SK-N-SH treated with all-trans-retinoic acid at 6 μM for 48 hours (cell line): ENCODE data around the gene TCFL5.

Source experiments
- ATAC-seq: fragments of 200-7000 bp; cut with Tn5 transposase; 3 replicates; pipeline ENCODE4 v1.9.1; 2020; ENCODE audit warnings: mild to moderate bottlenecking, moderate library complexity
- ARNTL ChIP-seq: fragments of 450-650 bp; formaldehyde crosslinking; IDR thresholded peaks from 2 replicates; pipeline ENCODE4 v1.5.0; 2020; ENCODE audit warnings: low read depth, mild to moderate bottlenecking, moderate library complexity, borderline replicate concordance
- BACH2 ChIP-seq: fragments of 250-450 bp; sonication (Bioruptor Pico); IDR thresholded peaks from 2 replicates; pipeline ENCODE4 v1.9.0; 2021; ENCODE audit warnings: mild to moderate bottlenecking, borderline replicate concordance
- CREB5 ChIP-seq: fragments of 250-450 bp; sonication (Bioruptor Pico); IDR thresholded peaks from 2 replicates; pipeline ENCODE4 v1.5.1; 2020; ENCODE audit warnings: low read depth, mild to moderate bottlenecking, moderate library complexity
- CSDC2 ChIP-seq: fragments of 250-450 bp; sonication (Bioruptor Pico); IDR thresholded peaks from 2 replicates; pipeline ENCODE4 v1.5.0; 2020; ENCODE audit warnings: mild to moderate bottlenecking, moderate library complexity
- ESRRG ChIP-seq: fragments of 250-450 bp; sonication (Bioruptor Pico); IDR thresholded peaks from 2 replicates; pipeline ENCODE4 v1.6.1; 2021; ENCODE audit warnings: mild to moderate bottlenecking
- GLIS3 ChIP-seq: fragments of 250-450 bp; sonication (Bioruptor Pico); IDR thresholded peaks from 2 replicates; pipeline ENCODE4 v1.5.0; 2020; ENCODE audit warnings: mild to moderate bottlenecking, moderate library complexity
- ISL1 ChIP-seq: fragments of 250-450 bp; sonication (Bioruptor Pico); IDR thresholded peaks from 2 replicates; pipeline ENCODE4 v2.1.2; 2022; ENCODE audit warnings: mild to moderate bottlenecking, moderate library complexity
- OSR1 ChIP-seq: fragments of 250-450 bp; sonication (Bioruptor Pico); IDR thresholded peaks from 2 replicates; pipeline ENCODE4 v1.8.0; 2022; ENCODE audit warnings: moderate library complexity, mild to moderate bottlenecking, inconsistent platforms
- PATZ1 ChIP-seq: fragments of 250-450 bp; sonication (Bioruptor Pico); IDR thresholded peaks from 2 replicates; pipeline ENCODE4 v1.8.0; 2020; ENCODE audit warnings: mild to moderate bottlenecking, moderate library complexity, borderline replicate concordance
- PPARA ChIP-seq: fragments of 250-450 bp; sonication (Bioruptor Pico); IDR thresholded peaks from 2 replicates; pipeline ENCODE4 v1.5.0; 2020; ENCODE audit warnings: mild to moderate bottlenecking, borderline replicate concordance
- RARB ChIP-seq: fragments of 250-450 bp; sonication (Bioruptor Pico); IDR thresholded peaks from 2 replicates; pipeline ENCODE4 v1.8.0; 2021; ENCODE audit warnings: mild to moderate bottlenecking, moderate library complexity
- SNAI2 ChIP-seq: fragments of 250-450 bp; sonication (Bioruptor Pico); IDR thresholded peaks from 2 replicates; pipeline ENCODE4 v1.5.0; 2020; ENCODE audit warnings: mild to moderate bottlenecking, moderate library complexity
- TCF4 ChIP-seq: fragments of 250-450 bp; sonication (Bioruptor Pico); IDR thresholded peaks from 2 replicates; pipeline ENCODE4 v1.8.0; 2021; ENCODE audit warnings: mild to moderate bottlenecking, moderate library complexity, borderline replicate concordance
- TOX ChIP-seq: fragments of 250-450 bp; sonication (Bioruptor Pico); IDR thresholded peaks from 2 replicates; pipeline ENCODE4 v1.8.0; 2021; ENCODE audit warnings: mild to moderate bottlenecking, moderate library complexity, borderline replicate concordance
- ZFP3 ChIP-seq: fragments of 250-450 bp; sonication (Bioruptor Pico); IDR thresholded peaks from 2 replicates; pipeline ENCODE4 v1.5.0; 2020; ENCODE audit warnings: mild to moderate bottlenecking, moderate library complexity
- ZNF70 ChIP-seq: fragments of 450-650 bp; formaldehyde crosslinking; IDR thresholded peaks from 2 replicates; pipeline ENCODE4 v1.5.0; 2020; ENCODE audit warnings: mild to moderate bottlenecking, moderate library complexity
- ZNF8 ChIP-seq: fragments of 450-650 bp; formaldehyde crosslinking; IDR thresholded peaks from 2 replicates; pipeline ENCODE4 v1.5.0; 2020; ENCODE audit warnings: mild to moderate bottlenecking, moderate library complexity
- TF ChIP-seq, protein P1 (sequence below): fragments of 250-450 bp; sonication (Bioruptor Pico); IDR thresholded peaks from 2 replicates; pipeline ENCODE4 v1.5.0; 2020; ENCODE audit warnings: mild to moderate bottlenecking, moderate library complexity
- TF ChIP-seq, protein P2 (sequence below): fragments of 250-450 bp; sonication (Bioruptor Pico); IDR thresholded peaks from 2 replicates; pipeline ENCODE4 v1.5.1; 2021; ENCODE audit warnings: mild to moderate bottlenecking, moderate library complexity

TCFL5 gene

DNA sequence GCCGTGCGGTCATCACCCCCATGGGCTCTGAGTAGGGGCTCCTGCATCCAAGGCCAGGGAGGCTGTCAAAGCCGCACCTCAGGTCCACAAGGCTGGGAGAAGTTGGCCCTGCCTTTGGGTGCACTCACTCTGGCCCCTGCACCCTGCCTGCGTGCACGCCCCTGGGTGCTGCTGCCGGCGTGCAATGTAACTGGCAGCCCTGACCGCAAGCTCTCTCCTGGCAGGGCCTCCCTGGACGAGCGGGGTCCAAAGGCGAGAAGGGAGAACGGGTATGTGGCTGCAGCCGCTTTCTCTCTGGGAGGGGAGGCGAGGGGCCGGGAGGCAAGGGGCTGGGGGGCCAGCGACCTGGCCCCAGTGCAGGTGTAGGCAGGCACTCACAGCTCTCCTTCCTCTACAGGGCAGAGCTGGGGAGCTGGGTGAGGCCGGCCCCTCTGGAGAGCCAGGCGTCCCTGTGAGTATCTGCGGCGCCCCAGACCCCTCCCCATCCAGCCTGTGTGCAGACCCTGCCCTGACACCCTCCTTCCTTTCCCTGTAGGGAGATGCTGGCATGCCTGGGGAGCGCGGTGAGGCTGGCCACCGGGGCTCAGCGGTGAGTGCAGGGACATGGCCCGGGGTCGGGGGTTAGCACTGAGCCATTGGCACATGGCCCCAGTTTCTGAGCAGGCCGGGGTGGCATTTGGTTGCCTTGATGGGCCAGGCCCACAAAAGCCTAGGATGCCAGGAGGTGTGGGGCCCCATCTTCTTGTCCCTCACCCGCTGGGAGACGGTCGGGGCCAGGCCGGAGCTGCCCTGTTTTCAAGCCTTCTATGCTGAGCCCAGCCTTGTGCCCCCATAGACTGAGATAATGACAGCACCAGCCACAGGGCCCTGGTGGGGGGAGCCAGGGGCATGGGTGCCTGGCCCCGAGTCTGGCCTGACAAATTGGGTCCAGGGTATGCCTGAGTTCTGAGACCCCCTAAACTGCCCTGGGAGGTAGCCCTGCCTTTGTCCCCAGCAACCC, 32.1 kb downstream of the TCFL5 start (continued):
- TF ChIP-seq, protein P1, sequence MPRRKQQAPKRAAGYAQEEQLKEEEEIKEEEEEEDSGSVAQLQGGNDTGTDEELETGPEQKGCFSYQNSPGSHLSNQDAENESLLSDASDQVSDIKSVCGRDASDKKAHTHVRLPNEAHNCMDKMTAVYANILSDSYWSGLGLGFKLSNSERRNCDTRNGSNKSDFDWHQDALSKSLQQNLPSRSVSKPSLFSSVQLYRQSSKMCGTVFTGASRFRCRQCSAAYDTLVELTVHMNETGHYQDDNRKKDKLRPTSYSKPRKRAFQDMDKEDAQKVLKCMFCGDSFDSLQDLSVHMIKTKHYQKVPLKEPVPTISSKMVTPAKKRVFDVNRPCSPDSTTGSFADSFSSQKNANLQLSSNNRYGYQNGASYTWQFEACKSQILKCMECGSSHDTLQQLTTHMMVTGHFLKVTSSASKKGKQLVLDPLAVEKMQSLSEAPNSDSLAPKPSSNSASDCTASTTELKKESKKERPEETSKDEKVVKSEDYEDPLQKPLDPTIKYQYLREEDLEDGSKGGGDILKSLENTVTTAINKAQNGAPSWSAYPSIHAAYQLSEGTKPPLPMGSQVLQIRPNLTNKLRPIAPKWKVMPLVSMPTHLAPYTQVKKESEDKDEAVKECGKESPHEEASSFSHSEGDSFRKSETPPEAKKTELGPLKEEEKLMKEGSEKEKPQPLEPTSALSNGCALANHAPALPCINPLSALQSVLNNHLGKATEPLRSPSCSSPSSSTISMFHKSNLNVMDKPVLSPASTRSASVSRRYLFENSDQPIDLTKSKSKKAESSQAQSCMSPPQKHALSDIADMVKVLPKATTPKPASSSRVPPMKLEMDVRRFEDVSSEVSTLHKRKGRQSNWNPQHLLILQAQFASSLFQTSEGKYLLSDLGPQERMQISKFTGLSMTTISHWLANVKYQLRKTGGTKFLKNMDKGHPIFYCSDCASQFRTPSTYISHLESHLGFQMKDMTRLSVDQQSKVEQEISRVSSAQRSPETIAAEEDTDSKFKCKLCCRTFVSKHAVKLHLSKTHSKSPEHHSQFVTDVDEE (CRISPR knock-in tag) = no peak
- TF ChIP-seq CREB5 (CRISPR knock-in tag) = no peak

DNA sequence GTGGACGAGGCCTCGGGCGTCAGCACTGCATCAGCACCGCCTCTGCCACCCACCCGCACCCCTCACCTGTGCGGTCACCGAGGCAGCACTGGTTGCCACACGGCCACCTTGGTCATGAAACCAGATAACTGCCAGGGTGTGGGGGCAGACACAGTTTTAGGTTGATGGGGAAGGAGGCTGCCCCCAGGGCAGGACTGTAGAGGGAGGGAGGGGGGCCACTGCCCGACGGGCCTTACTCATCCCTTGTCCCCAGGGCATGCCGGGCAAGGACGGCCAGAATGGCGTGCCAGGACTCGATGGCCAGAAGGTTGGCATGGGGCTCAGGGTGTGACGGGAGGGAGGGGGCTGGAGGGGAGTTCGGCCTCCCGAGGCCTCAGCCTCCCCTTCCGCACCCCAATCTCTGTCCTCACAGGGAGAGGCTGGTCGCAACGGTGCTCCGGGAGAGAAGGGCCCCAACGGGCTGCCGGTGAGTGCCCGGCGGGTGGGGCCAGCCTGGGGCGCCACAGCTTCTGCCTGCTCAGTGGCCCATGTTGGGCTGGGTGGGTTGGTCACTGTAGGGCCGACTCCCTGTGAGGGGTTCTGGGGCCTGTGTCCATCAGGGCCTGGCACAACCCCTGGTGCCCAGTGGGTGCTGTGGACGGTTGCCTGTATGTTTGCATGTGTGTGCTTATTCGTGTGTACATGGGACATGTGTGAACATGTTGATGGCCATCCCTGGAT, 33.0 kb downstream of the TCFL5 start:
- no peak for ATAC-seq

GRCh38 chr20:62828051-62828450, 33.6 kb downstream of the TCFL5 start:
- no peak for ATAC-seq
- TF ChIP-seq SNAI2 (no peak), BACH2 (CRISPR knock-in tag) (no peak), CSDC2 (CRISPR knock-in tag) (no peak), TCF4 (CRISPR knock-in tag) (no peak), PPARA (CRISPR knock-in tag) (no peak), TOX (CRISPR knock-in tag) (no peak), ZNF8 (CRISPR knock-in tag) (no peak), ISL1 (CRISPR knock-in tag) (no peak), GLIS3 (no peak), ESRRG (CRISPR knock-in tag) (no peak), ZNF70 (no peak)
- TF ChIP-seq, protein P2, sequence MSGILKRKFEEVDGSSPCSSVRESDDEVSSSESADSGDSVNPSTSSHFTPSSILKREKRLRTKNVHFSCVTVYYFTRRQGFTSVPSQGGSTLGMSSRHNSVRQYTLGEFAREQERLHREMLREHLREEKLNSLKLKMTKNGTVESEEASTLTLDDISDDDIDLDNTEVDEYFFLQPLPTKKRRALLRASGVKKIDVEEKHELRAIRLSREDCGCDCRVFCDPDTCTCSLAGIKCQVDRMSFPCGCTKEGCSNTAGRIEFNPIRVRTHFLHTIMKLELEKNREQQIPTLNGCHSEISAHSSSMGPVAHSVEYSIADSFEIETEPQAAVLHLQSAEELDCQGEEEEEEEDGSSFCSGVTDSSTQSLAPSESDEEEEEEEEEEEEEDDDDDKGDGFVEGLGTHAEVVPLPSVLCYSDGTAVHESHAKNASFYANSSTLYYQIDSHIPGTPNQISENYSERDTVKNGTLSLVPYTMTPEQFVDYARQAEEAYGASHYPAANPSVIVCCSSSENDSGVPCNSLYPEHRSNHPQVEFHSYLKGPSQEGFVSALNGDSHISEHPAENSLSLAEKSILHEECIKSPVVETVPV (CRISPR knock-in tag) = no peak

More for the DNA sequence above, 33.0 kb downstream of the TCFL5 start:
- TF ChIP-seq PATZ1 = no peak
- TF ChIP-seq RARB (CRISPR knock-in tag) = no peak
- no peak for TF ChIP-seq ZNF70
- no peak for TF ChIP-seq ISL1 (CRISPR knock-in tag)
- no peak for TF ChIP-seq GLIS3
- TF ChIP-seq OSR1 (CRISPR knock-in tag) = no peak
- no peak for TF ChIP-seq ESRRG (CRISPR knock-in tag)
- TF ChIP-seq, protein P1 (CRISPR knock-in tag) = no peak
- no peak for TF ChIP-seq ARNTL (CRISPR knock-in tag)
- no peak for TF ChIP-seq BACH2 (CRISPR knock-in tag)
- no peak for TF ChIP-seq PPARA (CRISPR knock-in tag)
- TF ChIP-seq TOX (CRISPR knock-in tag) = no peak
- no peak for TF ChIP-seq ZFP3 (CRISPR knock-in tag)
- no peak for TF ChIP-seq TCF4 (CRISPR knock-in tag)
- no peak for TF ChIP-seq CREB5 (CRISPR knock-in tag)
